Occipital lobe (tissue), 2 donors: ENCODE measurements around the gene IGFL4. TPM values are rescaled to one million over a fixed set of nuclear protein-coding genes. Genes with fewer than 3 reads are reported as not detected.

Experiments
- DNase-seq: peaks from one replicate; lab custom pipeline; 2025; lab: John Stamatoyannopoulos, UW
- total RNA-seq: library from RNA; depleted of rRNA; stranded (reverse); fragments of >200 nt; gene quantifications from one replicate; pipeline ENCODE4 v1.2.3, GENCODE V29; 2014

Gene IGFL4
- total RNA-seq: 1.6 TPM

- DNase-seq: no peak
Measured at GRCh38 chr19:46040952-46041500, at the start of gene IGFL4. Gene IGFL4, minus strand, starts transcription at chr19:46041002. Its CDS starts 40 bp downstream, at chr19:46040962.

DNA sequence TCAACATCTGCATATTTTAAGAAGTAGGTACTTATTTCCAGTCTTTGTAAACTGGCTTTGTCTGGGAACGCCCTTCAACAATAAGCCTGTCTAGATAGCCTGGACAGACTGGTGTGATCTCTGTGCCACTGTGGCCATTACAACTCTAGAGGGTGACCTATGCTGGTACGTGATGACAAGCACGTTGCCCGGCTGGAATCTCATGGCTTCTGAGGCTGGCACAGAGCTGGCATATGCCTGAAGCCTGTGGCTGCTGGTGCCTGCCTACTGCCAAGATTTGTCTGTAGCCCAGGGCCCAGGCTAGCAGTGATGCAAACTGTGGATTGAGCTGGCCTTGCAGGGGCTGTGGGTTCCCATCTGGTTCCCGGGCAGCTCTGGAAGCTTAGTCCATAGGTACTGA lies 49.6 kb upstream of the IGFL4 start:
- no peak for DNase-seq

GRCh38 chr19:46089432-46089831 lies 48.6 kb upstream of the IGFL4 start:
- no peak for DNase-seq

DNA sequence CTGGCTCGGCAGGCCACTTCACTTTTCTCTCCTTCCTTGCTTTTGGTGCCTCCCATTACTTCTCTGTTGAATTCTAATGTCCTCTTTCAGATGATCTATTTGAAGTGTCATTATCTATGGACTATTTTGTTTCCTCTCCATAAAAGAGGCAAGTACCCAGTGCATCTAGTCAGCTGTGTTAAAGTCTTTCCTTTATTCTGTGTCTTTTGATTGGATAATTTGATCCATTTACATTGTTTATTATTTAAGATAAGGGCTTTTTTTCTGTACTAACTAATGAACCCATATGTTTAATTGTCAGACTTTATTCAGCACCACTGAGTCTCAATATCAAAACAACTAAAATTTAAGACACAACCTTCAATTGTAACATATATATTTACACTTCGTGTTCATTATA lies 47.3 kb upstream of the IGFL4 start:
- DNase-seq: no peak

- DNase-seq: no peak
Measured at GRCh38 chr19:46085888-46086287, 45.1 kb upstream of the IGFL4 start.

- no peak for DNase-seq
Measured at GRCh38 chr19:46082728-46083050, 41.9 kb upstream of the IGFL4 start.

- no peak for DNase-seq
Measured at GRCh38 chr19:46081928-46082727, 41.3 kb upstream of the IGFL4 start.

- DNase-seq: peak; percentile 36
Measured at GRCh38 chr19:46080561-46080960, 39.8 kb upstream of the IGFL4 start.

DNA sequence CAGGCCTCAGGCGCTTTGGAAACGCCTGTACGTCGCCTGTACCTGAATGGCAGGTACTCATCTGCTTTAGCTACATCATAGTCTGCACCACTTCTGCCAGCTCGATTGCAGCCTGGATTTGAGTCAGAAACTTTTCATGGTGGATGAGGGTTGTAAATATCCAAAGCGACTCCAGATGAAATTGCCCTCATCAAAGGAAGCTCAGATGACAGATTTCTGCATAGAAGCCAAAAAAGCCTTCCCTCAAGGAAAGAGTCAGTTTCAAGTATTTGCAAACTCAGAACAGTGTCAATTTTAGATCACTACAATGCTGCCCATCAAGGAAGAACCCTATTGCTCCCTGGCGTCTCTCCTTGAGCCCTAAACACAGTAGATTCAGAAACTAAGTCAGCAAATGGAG lies 38.8 kb upstream of the IGFL4 start:
- DNase-seq: no peak

GRCh38 chr19:46078573-46079332 lies 38.0 kb upstream of the IGFL4 start:
- DNase-seq: peak; percentile 13

GRCh38 chr19:46077815-46078167 lies 37.0 kb upstream of the IGFL4 start:
- DNase-seq: no peak

DNA sequence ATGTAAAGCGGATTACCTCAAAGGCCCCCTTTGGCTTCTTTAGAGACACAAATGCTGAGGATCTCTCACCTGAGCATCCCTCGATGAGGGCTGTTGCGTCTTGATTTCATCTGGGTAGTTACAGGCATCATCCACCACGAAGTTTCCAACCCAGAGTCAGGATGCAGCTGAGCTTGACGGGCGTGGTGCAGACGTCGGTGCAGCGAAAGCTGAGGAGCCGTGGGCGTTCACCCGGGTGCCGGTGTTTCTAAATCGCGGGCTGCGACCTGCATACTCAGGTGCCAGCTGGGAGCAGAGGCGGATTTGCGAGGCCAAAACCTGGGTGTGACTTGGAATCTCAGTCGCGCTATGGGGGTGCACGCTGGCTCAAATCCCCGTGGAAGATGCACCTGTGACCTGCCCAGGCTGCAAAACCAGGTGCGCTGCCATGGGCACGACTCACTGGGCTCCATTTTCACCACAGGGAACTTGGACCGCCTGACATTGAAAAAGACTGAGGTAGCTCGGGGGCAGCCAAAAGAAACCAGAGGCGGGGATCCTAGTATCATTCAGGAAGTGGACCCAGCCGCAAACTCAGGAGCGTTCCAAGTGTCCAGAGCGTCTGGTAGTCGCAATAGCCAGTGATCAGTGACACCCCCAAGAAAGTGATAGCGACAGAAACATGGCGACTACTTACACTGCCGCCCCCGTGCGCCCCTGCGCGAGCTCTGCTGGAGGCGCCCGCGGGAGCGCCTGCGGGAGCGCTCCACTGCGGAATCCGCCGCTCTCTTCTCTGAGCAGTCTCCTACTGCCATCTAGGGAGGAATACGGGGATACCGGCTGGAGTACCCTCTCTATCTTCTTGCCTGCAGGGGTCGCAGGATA lies 36.4 kb upstream of the IGFL4 start:
- peak; percentile 79 for DNase-seq

- DNase-seq: no peak
Measured at GRCh38 chr19:46076031-46076880, 35.5 kb upstream of the IGFL4 start.

DNA sequence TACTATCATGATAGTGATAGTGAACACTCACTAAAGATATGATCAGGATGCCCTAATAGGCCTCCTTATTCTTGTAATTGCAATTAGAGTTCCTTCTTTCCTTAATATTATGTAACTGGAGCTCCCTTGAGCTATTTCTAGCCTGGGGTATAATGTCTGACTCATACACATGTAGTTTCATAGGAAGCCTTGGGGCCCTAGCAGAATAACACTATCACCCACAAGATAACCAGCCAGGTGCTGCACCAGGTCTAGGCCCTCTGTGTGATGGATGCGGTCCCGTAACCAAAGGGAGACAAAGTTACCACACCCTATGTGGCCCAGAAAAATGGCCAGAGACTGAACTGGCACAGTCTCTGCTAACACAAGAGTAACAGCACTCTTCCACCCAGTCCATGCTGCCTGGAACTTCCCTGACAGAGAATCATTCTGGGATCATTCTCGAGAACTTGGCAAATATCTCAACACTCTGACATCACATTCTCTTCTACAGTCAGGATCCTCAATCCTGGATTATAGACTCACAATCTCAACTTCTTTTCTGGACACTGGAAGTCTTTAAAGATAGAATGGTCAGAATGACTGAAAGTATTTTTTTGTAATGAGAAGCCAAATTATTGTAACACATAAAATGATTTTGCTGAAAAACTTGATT lies 32.6 kb upstream of the IGFL4 start:
- DNase-seq: no peak

DNA sequence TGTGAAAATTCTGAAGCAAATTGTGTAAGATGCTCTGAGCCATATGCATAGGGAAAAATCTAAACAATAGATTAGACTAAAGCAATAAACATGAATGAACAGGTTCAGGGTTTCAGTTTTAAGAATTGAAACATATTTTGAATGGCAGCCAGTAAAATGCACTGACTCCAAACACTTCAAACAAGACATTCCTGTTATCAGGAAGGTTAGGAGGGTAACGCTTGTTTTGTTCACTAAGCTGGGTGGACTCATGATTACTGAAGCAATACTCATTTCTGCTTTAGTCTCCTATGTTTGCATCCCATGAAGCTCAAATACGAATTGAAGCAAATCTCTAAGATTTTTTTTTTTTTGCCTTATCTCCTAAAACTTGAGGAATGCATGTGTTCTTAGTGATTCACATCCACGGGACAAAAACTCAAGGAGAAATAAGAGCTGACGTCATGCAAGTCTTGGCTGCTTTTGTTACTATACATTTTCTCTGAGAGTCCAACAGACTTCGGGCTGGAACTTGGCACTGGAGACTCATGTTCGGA lies 29.1 kb upstream of the IGFL4 start:
- DNase-seq: no peak

DNA sequence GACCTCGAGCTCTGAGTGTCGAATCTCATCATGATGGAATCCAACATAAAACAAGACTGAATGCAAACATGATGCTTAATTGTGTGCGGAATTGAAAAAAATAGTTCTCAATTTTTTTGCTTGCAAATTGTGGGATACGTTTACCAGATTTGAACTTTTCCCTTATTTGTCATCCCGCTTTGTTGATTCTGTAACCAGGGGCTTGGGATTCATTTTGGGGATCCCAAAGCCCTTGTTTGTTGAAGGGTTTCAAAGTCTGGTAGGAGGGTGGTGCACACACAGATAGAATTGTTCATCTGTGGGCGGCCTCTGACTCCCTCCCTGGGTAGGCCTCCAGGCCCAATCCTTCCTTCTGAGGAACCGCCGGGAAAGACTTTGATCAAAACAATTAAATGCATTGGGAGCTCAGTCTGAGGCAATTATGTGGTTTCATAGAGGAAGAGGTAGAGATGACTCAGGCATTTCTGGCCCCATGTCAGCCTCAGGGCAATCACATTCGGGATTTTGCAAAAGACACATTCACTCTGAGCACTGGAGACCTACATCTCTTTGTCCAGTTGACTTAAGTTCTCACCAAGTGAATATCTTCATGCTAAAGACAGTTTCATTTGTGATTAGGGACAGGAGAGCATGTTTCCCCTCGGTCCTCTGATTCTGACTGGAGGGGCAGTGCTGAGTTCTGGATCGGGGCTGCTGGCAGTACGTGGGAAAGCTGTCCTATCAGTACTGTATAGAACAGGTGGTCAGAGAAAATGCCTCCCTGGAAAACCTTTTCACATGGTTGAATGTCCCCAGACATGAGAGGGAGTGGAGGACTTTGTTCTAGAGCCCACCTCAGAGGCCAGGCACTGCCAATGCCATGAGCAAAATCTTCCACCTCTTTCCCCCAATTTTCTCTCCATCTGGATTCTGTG lies 27.8 kb upstream of the IGFL4 start:
- no peak for DNase-seq

DNA sequence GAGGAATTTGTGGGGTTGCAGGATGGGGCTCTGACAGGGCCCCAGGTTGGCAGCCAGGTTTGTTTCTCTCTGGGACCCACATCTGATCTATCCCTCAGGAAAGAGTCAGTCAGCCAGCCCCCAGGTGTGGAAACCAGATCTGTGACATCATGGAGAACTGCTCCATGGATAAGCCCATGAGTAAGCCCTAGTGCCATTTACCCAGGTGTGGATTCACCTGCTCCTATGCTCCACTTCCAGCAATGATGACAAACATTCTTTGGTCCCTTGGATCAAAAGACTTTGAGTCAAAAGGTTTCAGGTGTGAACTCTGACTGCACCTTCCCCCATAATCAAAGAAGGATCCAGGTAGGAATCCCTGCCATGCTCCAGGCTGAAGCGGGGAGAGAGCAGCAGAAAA lies 26.9 kb upstream of the IGFL4 start:
- no peak for DNase-seq

DNA sequence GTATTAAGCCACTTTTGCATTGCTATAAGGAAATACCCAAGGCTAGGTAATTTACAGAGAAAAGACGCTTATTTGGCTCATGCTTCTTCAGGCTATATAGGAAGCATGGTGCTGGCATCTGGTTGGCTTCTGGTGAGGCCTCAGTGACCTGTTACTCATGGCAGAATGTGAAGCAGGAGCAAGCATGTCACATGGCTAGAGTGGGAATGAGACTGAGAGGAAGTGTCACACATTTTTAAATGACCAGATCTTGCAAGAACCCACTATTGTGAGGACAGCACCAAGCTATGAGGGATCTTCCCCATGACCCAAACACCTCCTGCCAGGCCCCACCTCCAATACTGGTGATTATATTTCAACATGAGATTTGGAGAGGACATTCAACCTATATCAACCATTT lies 25.7 kb upstream of the IGFL4 start:
- DNase-seq: no peak

- no peak for DNase-seq
Measured at GRCh38 chr19:46065486-46066071, 24.8 kb upstream of the IGFL4 start.
